Measurements from ENCODE around the gene KCNJ9. TPM values are rescaled to one million over a fixed set of nuclear protein-coding genes. Genes with fewer than 3 reads are reported as not detected.
"Not testable (repeated sequence)": the region's sequence is repeated elsewhere in the genome, so short reads cannot be mapped to it uniquely, and the experiment has no call there.

Gene KCNJ9
- total and polyA plus RNA-seq, 10 of the 15 experiments (the other 5 are each of a cell fraction or from before 2014, with no cell fraction given): 0.12 TPM; not detected in 9

GRCh38 chr1:160109686-160110085 lies 28.3 kb downstream of the KCNJ9 start:
- ChIA-PET RAD21 (ENCODE audit: unreplicated experiment) (interaction anchor here (2.2 kb wide), 1 partner anchor 142 kb away, joined by 14 read pairs; no protein-coding TSS in a partner anchor), POLR2A (no interaction called here), SMC1A (ENCODE audit: uncharacterized antibody, unreplicated experiment) (interaction anchor here (2.7 kb wide), 1 partner anchor 142 kb away, joined by 19 read pairs; no protein-coding TSS in a partner anchor), CTCF (interaction anchor here (1.2 to 11.6 kb wide), 11 partner anchors 12 to 267 kb away, joined by 3 to 189 read pairs (median 5); partner anchors contain the start of gene IGSF8)
- H3K79me2 ChIP-seq (ENCODE audit: control insufficient read depth, insufficient read depth, low read length): no peaks in the 10 kb centered on the region
- intact Hi-C loops (cut with micrococcal nuclease; ENCODE audit: unreplicated experiment) (loop anchor here (2.0 kb wide), 1 partner anchor 143 kb away; no protein-coding TSS in a partner anchor), in situ Hi-C loops (cut with MboI) (no loop called here)
- no peak overlapping the region for H3K9ac ChIP-seq (ENCODE audit: control insufficient read depth, insufficient read depth, low read length)
- H2AFZ ChIP-seq (ENCODE audit: control insufficient read depth, low read depth, low read length): no peak overlapping the region
- DNase-seq (ENCODE audit: low read depth, low spot score): no peak
- no peak overlapping the region for H3K27ac ChIP-seq (ENCODE audit: control insufficient read depth, insufficient read depth)
- ATAC-seq: no peak
- H3K9me3 ChIP-seq (replicated peaks; ENCODE audit: control insufficient read depth, insufficient read depth, low read length): no peaks in the 10 kb centered on the region
- BruUV-seq (replicated peaks): no TSS peak
- FAIRE-seq: no peak
- TF ChIP-seq HSF1 (IDR thresholded peaks at IDR 0.05; ENCODE audit: low read depth, low read length) (no peak), LARP7 (IDR thresholded peaks at IDR 0.05) (no peak), NFXL1 (IDR thresholded peaks at IDR 0.05; ENCODE audit: borderline replicate concordance) (no peak), ZSCAN29 (IDR thresholded peaks at IDR 0.05) (no peak), HDAC2 (IDR thresholded peaks at IDR 0.05) (no peak), SMC3 (IDR thresholded peaks at IDR 0.05; ENCODE audit: borderline replicate concordance, low read length) (no peak), IKZF1 (conservative IDR thresholded peaks at IDR 0.05) (no peak)
- H4K20me1 ChIP-seq (ENCODE audit: control insufficient read depth, insufficient read depth): no peaks in the 10 kb centered on the region
- H3K4me3 ChIP-seq: no peak overlapping the region
- no peaks in the 10 kb centered on the region for H3K36me3 ChIP-seq (ENCODE audit: control insufficient read depth in 2 of 2, insufficient read depth in 2 of 2, low read length in 1 of 2)
- 65% methylated on average over 4 of the region's 4 CpGs for WGBS (ENCODE audit: insufficient coverage, insufficient replicate concordance, low lambda C conversion rate, missing lambda C conversion rate)
- no peaks in the 10 kb centered on the region for H3K4me1 ChIP-seq (ENCODE audit: control insufficient read depth, insufficient read depth, low read length)
- H3K27me3 ChIP-seq (replicated peaks in 1 of 2; ENCODE audit: control insufficient read depth in 2 of 2, insufficient read depth in 2 of 2, low read length in 1 of 2): no peaks in the 10 kb centered on the region; a peak in 1 of 4 replicates
- H3K4me2 ChIP-seq (ENCODE audit: control insufficient read depth, insufficient read depth): no peak overlapping the region

- in situ Hi-C loops (cut with MboI); ATAC-seq; DNase-seq (ENCODE audit: low read depth, low spot score); H3K9ac ChIP-seq (ENCODE audit: control insufficient read depth, insufficient read depth, low read length); H4K20me1 ChIP-seq (ENCODE audit: control insufficient read depth, insufficient read depth); POLR2A ChIA-PET; H3K4me1 ChIP-seq (ENCODE audit: control insufficient read depth, insufficient read depth, low read length); H3K27ac ChIP-seq (ENCODE audit: control insufficient read depth, insufficient read depth); H3K79me2 ChIP-seq (ENCODE audit: control insufficient read depth, insufficient read depth, low read length); H3K4me3 ChIP-seq; BruUV-seq (replicated peaks); H3K9me3 ChIP-seq (replicated peaks; ENCODE audit: control insufficient read depth, insufficient read depth, low read length); FAIRE-seq; H3K36me3 ChIP-seq (ENCODE audit: control insufficient read depth in 2 of 2, insufficient read depth in 2 of 2, low read length in 1 of 2); intact Hi-C loops (cut with micrococcal nuclease; ENCODE audit: unreplicated experiment); H3K4me2 ChIP-seq (ENCODE audit: control insufficient read depth, insufficient read depth); H2AFZ ChIP-seq (ENCODE audit: control insufficient read depth, low read depth, low read length); H3K27me3 ChIP-seq (replicated peaks in 1 of 2; ENCODE audit: control insufficient read depth in 2 of 2, insufficient read depth in 2 of 2, low read length in 1 of 2): not testable (repeated sequence)
- RAD21 ChIA-PET (ENCODE audit: unreplicated experiment): interaction anchor here (1.4 kb wide), 1 partner anchor 24 kb away, joined by 3 read pairs; no protein-coding TSS in a partner anchor
- SMC1A ChIA-PET (ENCODE audit: uncharacterized antibody, unreplicated experiment): interaction anchor here (1.5 kb wide), 1 partner anchor 10 kb away, joined by 4 read pairs; no protein-coding TSS in a partner anchor
- CTCF ChIA-PET: interaction anchor here (0.6 to 11.6 kb wide), 5 partner anchors 56 to 265 kb away, joined by 3 to 189 read pairs (median 3); no protein-coding TSS in a partner anchor
- WGBS (ENCODE audit: insufficient coverage, insufficient replicate concordance, low lambda C conversion rate, missing lambda C conversion rate): 65% methylated on average over 10 of the region's 10 CpGs
These were observed 30.1 kb downstream of the KCNJ9 start for GRCh38 chr1:160111462-160111861.
